ENCODE data around the gene KCNK4. TPM values are rescaled to one million over a fixed set of nuclear protein-coding genes. Genes with fewer than 3 reads are reported as not detected.
A peak's percentile ranks its signal among the peaks of the same experiment; 100 is the strongest.
"Not testable (repeated sequence)": the region's sequence is repeated elsewhere in the genome, so short reads cannot be mapped to it uniquely, and the experiment has no call there.

Gene KCNK4
- total RNA-seq, 1 donor from 2014 or later = 0.36 TPM

- peaks cover 25% of the 10 kb centered on the region for H3K4me1 Mint-ChIP-seq (ENCODE audit: unreplicated experiment)
- TF ChIP-seq, protein P1, sequence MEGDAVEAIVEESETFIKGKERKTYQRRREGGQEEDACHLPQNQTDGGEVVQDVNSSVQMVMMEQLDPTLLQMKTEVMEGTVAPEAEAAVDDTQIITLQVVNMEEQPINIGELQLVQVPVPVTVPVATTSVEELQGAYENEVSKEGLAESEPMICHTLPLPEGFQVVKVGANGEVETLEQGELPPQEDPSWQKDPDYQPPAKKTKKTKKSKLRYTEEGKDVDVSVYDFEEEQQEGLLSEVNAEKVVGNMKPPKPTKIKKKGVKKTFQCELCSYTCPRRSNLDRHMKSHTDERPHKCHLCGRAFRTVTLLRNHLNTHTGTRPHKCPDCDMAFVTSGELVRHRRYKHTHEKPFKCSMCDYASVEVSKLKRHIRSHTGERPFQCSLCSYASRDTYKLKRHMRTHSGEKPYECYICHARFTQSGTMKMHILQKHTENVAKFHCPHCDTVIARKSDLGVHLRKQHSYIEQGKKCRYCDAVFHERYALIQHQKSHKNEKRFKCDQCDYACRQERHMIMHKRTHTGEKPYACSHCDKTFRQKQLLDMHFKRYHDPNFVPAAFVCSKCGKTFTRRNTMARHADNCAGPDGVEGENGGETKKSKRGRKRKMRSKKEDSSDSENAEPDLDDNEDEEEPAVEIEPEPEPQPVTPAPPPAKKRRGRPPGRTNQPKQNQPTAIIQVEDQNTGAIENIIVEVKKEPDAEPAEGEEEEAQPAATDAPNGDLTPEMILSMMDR (IDR thresholded peaks at IDR 0.05; ENCODE audit: unreplicated experiment) = no peak
- H3K27ac Mint-ChIP-seq (ENCODE audit: unreplicated experiment) = no peak overlapping the region
- peaks cover 11% of the 10 kb centered on the region for H3K36me3 Mint-ChIP-seq (ENCODE audit: low read depth, unreplicated experiment)
- DNase-seq (ENCODE audit: low spot score) = no peak
- H3K9me3 Mint-ChIP-seq (ENCODE audit: unreplicated experiment) = no peaks in the 10 kb centered on the region
- peak overlapping the region; percentile 91 for H3K4me3 Mint-ChIP-seq (ENCODE audit: unreplicated experiment)
- peaks cover 12% of the 10 kb centered on the region for H3K27me3 Mint-ChIP-seq (ENCODE audit: unreplicated experiment)
Measured at GRCh38 chr11:64244966-64245365, 46.1 kb upstream of the KCNK4 start.

- TF ChIP-seq, protein P1 (IDR thresholded peaks at IDR 0.05; ENCODE audit: unreplicated experiment) = no peak
- peaks cover 8% of the 10 kb centered on the region for H3K27me3 Mint-ChIP-seq (ENCODE audit: unreplicated experiment)
- peaks cover 11% of the 10 kb centered on the region for H3K36me3 Mint-ChIP-seq (ENCODE audit: low read depth, unreplicated experiment)
- no peak overlapping the region for H3K27ac Mint-ChIP-seq (ENCODE audit: unreplicated experiment)
- DNase-seq (ENCODE audit: low spot score) = no peak
- H3K9me3 Mint-ChIP-seq (ENCODE audit: unreplicated experiment) = no peaks in the 10 kb centered on the region
- peak overlapping the region; percentile 91 for H3K4me3 Mint-ChIP-seq (ENCODE audit: unreplicated experiment)
- H3K4me1 Mint-ChIP-seq (ENCODE audit: unreplicated experiment) = peaks cover 23% of the 10 kb centered on the region
Measured at GRCh38 chr11:64245401-64245796, 45.7 kb upstream of the KCNK4 start.

- H3K27me3 Mint-ChIP-seq (ENCODE audit: unreplicated experiment) = peaks cover 8% of the 10 kb centered on the region
- peaks cover 22% of the 10 kb centered on the region for H3K4me1 Mint-ChIP-seq (ENCODE audit: unreplicated experiment)
- TF ChIP-seq, protein P1 (IDR thresholded peaks at IDR 0.05; ENCODE audit: unreplicated experiment) = no peak
- no peak overlapping the region for H3K27ac Mint-ChIP-seq (ENCODE audit: unreplicated experiment)
- no peaks in the 10 kb centered on the region for H3K9me3 Mint-ChIP-seq (ENCODE audit: unreplicated experiment)
- H3K36me3 Mint-ChIP-seq (ENCODE audit: low read depth, unreplicated experiment) = peaks cover 11% of the 10 kb centered on the region
- no peak for DNase-seq (ENCODE audit: low spot score)
- H3K4me3 Mint-ChIP-seq (ENCODE audit: unreplicated experiment) = peak overlapping the region; percentile 91
Measured at GRCh38 chr11:64245797-64246620, 45.1 kb upstream of the KCNK4 start.

DNA sequence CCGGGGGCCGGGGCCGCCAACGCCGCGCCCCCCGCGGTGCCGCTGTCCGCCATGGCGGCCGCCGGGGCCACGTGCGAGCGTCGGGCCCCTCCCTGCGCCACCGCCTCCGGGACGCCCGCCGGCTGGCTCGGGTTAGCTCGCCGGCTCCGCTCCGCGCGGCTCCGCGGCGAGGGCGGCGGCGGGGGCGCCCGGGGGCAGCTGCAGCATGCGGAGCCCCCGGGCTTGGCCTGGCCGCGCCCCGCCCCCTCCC is 44.6 kb upstream of the KCNK4 start:
- H3K4me3 Mint-ChIP-seq (ENCODE audit: unreplicated experiment); H3K27me3 Mint-ChIP-seq (ENCODE audit: unreplicated experiment); H3K9me3 Mint-ChIP-seq (ENCODE audit: unreplicated experiment); DNase-seq (ENCODE audit: low spot score); H3K27ac Mint-ChIP-seq (ENCODE audit: unreplicated experiment): not testable (repeated sequence)
- H3K4me1 Mint-ChIP-seq (ENCODE audit: unreplicated experiment) = peaks cover 22% of the 10 kb centered on the region
- peaks cover 11% of the 10 kb centered on the region for H3K36me3 Mint-ChIP-seq (ENCODE audit: low read depth, unreplicated experiment)

DNA sequence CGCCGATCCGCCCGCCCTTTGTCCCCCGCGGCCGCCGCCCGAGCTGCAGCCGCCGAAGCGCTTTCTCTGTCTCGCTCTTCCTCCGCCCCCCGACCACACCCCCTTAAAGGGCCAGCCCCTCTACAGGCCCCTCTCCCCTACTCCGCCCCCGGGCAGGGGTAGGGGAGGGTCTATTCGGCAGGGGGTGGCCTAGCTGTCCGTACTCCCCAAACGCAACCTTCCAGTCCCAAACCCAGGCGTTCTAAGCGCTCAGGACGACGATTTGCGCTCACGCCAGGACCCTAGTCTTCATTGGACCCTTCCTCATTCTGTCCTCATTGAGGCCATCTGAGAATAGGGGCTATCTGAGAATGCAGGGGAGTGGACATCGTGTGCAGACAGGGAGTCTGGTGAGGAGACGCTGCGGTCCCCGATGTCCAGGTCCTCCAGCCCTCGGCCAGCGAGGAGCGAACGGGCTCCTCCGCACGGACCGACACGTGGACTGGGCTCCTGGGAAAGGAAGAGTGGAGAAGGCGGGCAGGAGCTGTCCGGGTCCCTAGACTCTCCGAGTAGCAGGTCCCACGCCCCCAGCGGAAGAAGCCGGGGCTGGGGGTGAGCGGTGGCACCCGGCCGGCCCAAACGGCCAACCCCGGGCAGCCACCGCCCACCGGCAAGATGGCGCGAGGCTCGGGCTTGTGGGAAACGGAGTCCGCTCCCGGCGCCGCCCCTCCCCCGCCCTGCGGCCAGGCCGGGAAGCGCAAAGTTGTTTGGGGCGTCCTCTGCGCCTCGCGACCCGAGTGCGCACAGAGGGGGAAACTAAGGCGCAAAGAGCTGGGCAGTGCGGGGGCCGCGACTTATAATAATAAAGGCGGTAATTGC is 44.0 kb upstream of the KCNK4 start, which contains the start of gene PPP1R14B:
Gene PPP1R14B, minus strand, starts transcription at position 73 of the 858 bp plus-strand sequence. CDS start 270 bp downstream, outside the sequence.
- peaks cover 10% of the 10 kb centered on the region for H3K27me3 Mint-ChIP-seq (ENCODE audit: unreplicated experiment)
- H3K4me1 Mint-ChIP-seq (ENCODE audit: unreplicated experiment) = peaks cover 26% of the 10 kb centered on the region
- peak within 1 kb of the TSS; percentile 93 for H3K4me3 Mint-ChIP-seq (ENCODE audit: unreplicated experiment)
- DNase-seq (ENCODE audit: low spot score) = peak; percentile 84
- peaks cover 11% of the 10 kb centered on the region for H3K36me3 Mint-ChIP-seq (ENCODE audit: low read depth, unreplicated experiment)
- TF ChIP-seq, protein P1 (IDR thresholded peaks at IDR 0.05; ENCODE audit: unreplicated experiment) = peak; percentile 8
- peak within 1 kb of the TSS; percentile 85 for H3K27ac Mint-ChIP-seq (ENCODE audit: unreplicated experiment)
- no peaks in the 10 kb centered on the region for H3K9me3 Mint-ChIP-seq (ENCODE audit: unreplicated experiment)
